Measurements from ENCODE around the gene CLSTN3.

- no peak for TF ChIP-seq TAF1 (IDR thresholded peaks at IDR 0.05; ENCODE audit: borderline replicate concordance, low read depth, low read length)
- TF ChIP-seq POLR2A (IDR thresholded peaks at IDR 0.05; ENCODE audit: low read depth, low read length) = no peak
These were observed 1.3 kb downstream of the CLSTN3 start for GRCh38 chr12:7131502-7131866.
